ENCODE data around the gene SELENOS.

Gene SELENOS

DNA sequence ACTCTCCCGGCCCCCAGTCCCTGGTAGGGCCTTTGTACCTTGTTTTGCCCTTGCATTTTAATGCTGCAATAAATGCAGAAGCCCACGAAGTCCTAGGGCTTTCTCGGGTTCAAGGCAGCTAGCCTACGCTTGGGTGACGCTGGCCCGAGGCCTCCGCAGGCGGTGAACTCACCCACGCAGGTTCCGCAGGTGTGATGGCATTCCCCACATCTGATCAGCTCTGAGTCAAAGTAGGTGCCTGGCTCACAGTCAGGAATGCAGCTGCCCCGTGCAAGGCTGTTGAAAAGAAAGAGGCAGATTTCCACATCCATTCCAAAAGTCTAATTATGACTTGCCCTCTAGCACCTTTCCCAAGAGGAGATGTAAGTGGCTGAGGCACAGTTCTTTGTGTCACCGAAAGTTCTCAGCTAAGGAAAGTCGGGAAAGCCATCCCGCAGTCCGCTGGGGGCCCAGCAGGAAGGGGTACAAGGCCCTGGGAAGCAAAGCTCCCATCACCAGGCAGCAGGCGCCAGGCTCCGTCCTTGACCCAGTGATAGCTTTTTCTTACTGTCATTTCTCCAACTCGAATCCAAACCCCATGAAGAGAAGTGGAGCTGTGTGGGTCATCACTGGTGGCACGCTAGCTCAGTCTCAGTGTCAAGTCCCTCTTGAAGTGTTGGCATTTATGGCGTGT, 41.0 kb upstream of the SELENOS start:
- TF ChIP-seq, protein P1, sequence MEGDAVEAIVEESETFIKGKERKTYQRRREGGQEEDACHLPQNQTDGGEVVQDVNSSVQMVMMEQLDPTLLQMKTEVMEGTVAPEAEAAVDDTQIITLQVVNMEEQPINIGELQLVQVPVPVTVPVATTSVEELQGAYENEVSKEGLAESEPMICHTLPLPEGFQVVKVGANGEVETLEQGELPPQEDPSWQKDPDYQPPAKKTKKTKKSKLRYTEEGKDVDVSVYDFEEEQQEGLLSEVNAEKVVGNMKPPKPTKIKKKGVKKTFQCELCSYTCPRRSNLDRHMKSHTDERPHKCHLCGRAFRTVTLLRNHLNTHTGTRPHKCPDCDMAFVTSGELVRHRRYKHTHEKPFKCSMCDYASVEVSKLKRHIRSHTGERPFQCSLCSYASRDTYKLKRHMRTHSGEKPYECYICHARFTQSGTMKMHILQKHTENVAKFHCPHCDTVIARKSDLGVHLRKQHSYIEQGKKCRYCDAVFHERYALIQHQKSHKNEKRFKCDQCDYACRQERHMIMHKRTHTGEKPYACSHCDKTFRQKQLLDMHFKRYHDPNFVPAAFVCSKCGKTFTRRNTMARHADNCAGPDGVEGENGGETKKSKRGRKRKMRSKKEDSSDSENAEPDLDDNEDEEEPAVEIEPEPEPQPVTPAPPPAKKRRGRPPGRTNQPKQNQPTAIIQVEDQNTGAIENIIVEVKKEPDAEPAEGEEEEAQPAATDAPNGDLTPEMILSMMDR (IDR thresholded peaks at IDR 0.05) = no peak
- Histone ChIP-seq H3K4me3 (ENCODE audit: low read depth in 1 of 2, low read length in 1 of 2) (no peak overlapping the region), H3K36me3 (no peaks in the 10 kb centered on the region), H3K27me3 (peaks cover 95% of the 10 kb centered on the region), H3K4me1 (ENCODE audit: control insufficient read depth in 1 of 2, insufficient read depth in 1 of 2, low read depth in 1 of 2, low read length in 1 of 2) (peaks cover 8 to 11% of the 10 kb centered on the region in 2 experiments), H3K27ac (no peak overlapping the region), H3K9me3 (no peaks in the 10 kb centered on the region)

DNA sequence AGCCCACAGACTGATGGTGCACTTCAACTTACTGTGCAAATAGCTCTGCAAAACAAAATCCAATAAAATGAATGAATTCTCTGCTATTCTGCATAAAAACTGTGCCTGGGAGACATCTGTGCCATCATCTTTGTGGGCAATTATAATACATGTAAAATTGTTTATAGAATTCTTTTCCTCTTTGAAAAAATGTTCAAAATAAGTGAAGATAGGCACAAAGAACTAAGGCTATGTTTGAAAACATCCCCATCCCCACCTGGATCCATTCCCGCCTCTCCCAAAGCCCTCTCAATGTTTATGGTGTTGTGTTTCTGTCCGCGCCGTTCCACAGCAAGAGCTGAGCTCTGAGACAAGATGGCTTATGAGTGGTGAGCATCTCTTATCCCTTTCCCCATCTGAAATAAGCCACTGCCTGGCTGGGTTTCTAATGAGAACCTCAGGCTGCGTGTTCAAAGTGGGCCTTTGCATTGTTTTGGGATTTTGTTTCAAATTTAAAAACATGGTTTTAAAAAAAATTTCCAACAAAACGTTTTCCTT, 40.1 kb upstream of the SELENOS start:
- no peak overlapping the region for H3K27ac ChIP-seq
- H3K9me3 ChIP-seq = no peaks in the 10 kb centered on the region
- H3K4me1 ChIP-seq (ENCODE audit: control insufficient read depth in 1 of 2, insufficient read depth in 1 of 2, low read depth in 1 of 2, low read length in 1 of 2) = peaks cover 8 to 11% of the 10 kb centered on the region in 2 experiments
- no peak overlapping the region for H3K4me3 ChIP-seq (ENCODE audit: low read depth in 1 of 2, low read length in 1 of 2)
- H3K36me3 ChIP-seq = no peaks in the 10 kb centered on the region
- H3K27me3 ChIP-seq = peaks cover 94% of the 10 kb centered on the region
- TF ChIP-seq, protein P1 (IDR thresholded peaks at IDR 0.05) = no peak

DNA sequence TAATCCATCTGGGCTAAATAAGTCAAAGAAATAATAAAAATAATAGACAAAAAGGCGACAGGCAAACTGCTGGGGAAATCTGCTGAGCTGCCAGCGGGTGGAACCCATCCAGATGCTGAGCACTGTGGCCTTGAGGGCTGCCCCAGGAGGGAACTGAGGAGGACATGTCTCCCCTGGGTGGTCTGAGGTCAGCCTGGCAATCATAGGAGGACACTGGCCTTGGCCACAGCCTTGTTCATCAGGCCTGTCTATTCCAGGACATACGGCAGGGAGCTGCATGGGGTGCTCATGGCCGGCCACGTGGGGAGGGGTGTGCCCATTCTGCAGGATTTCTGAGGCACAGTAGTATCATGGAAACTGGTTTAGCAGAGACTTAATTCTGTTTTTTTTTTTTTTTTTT, 39.2 kb upstream of the SELENOS start:
- no peak overlapping the region for H3K4me3 ChIP-seq (ENCODE audit: low read depth in 1 of 2, low read length in 1 of 2)
- TF ChIP-seq, protein P1 (IDR thresholded peaks at IDR 0.05) = no peak
- peaks cover 8 to 11% of the 10 kb centered on the region in 2 experiments for H3K4me1 ChIP-seq (ENCODE audit: control insufficient read depth in 1 of 2, insufficient read depth in 1 of 2, low read depth in 1 of 2, low read length in 1 of 2)
- peaks cover 85% of the 10 kb centered on the region for H3K27me3 ChIP-seq
- H3K9me3 ChIP-seq = no peaks in the 10 kb centered on the region
- no peak overlapping the region for H3K27ac ChIP-seq
- H3K36me3 ChIP-seq = no peaks in the 10 kb centered on the region

DNA sequence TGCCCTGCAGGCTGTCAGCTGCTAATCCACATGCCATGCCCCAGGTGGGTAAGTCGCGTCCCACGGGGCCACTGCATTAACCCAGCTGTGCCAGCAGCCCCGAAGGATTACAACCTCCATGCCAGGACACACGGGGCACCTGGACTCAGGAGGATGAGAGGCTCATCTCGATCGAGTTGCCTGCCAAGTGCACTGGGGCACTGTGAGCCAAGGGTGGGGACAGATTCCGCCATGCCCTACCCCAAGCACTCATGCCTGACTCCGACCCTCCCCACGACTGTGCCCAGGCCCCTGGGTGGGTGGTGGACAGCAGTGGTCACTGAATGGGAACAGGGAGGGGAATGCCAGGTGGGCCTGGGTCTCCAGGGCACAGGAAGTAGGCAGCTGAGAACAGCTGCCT, 38.5 kb upstream of the SELENOS start:
- peaks cover 5 to 8% of the 10 kb centered on the region in 2 experiments for H3K4me1 ChIP-seq (ENCODE audit: control insufficient read depth in 1 of 2, insufficient read depth in 1 of 2, low read depth in 1 of 2, low read length in 1 of 2)
- H3K27me3 ChIP-seq = peaks cover 77% of the 10 kb centered on the region
- no peak overlapping the region for H3K4me3 ChIP-seq (ENCODE audit: low read depth in 1 of 2, low read length in 1 of 2)

DNA sequence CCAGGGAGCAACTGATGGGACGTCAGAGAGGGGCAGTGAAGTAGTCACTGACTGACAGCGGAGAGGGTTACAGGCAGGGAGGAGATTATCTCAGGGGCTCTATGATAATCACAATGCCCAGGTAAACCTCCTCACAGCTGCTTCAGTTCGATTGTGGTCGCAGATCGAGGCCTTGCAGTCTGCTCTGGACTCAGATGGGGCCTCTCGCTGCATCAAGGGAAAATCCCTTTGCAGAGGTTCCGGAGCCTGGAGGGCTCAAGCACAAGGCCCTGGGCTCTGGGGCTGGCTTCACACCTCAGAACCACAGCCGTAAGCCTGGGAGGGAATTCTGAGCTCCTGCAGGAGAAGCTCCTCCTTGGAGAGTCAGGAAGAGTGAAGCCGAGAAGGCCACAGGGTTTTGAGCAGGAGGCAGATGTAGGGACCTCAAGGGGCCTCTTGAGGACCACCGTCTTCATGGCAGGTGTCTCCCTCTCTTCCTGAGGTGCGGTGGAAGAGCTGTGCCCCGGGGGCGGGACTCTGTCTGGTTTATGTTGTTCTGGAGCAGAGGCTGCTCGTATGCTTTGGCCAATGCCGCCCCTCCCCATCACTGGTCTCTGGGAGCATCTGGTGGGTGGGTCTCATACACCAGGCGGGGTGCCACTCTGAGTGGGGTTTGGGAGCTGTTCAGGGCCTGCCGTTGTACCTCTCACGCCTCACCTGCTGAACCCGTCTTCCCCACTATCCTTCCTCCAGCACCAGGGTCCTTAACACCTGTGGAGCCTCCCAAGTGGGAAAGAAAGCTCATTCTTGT, 37.2 kb upstream of the SELENOS start:
- Histone ChIP-seq H3K27ac (no peak overlapping the region), H3K9me3 (no peaks in the 10 kb centered on the region), H3K4me1 (ENCODE audit: control insufficient read depth in 1 of 2, insufficient read depth in 1 of 2, low read depth in 1 of 2, low read length in 1 of 2) (no peaks in the 10 kb centered on the region), H3K4me3 (ENCODE audit: low read depth in 1 of 2, low read length in 1 of 2) (no peak overlapping the region), H3K27me3 (peaks cover 76% of the 10 kb centered on the region), H3K36me3 (no peaks in the 10 kb centered on the region)
- TF ChIP-seq, protein P1 (IDR thresholded peaks at IDR 0.05) = no peak

More for the DNA sequence above, 38.5 kb upstream of the SELENOS start:
- Histone ChIP-seq H3K36me3 (no peaks in the 10 kb centered on the region), H3K27ac (no peak overlapping the region), H3K9me3 (no peaks in the 10 kb centered on the region)
- TF ChIP-seq, protein P1 (IDR thresholded peaks at IDR 0.05) = no peak
